GM21786 (cell line): ENCODE data around the gene PARM1.

Experiments
- ATAC-seq: cut with Tn5 transposase; IDR thresholded peaks from one replicate; pipeline ENCODE4 v1.9.1; 2021; ENCODE audit not compliant: unreplicated experiment

PARM1 gene

DNA sequence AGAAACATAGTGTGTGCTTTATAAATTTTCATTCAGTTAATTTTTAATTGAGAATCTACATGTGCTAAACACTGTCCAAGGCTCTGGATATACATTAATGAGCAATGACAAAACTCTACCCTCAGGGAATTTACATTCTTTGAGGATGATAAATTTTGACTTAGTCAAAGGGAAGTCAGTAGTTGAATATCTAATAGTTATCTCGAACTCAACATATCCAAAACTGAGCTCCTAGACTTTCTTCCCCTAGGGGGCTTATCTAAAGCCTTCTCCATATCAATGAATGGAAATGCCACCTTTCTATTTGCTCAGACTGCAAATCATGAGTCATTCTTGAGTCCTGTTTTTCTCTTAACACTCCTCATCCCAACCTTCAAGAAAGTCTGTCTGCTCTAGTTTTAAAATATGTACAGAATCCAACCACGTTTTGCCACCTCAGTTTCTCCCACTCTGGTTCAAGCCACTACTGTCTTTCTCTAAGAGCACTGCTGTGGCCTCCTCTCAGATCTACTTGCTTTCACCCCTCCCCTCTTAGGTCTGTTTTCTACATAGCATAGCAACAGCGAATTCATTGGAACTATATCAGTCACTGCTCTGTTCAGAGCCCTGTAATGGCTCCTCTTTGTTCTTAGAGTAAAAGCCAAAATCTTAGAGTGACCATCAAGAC, 9.5 kb downstream of the PARM1 start:
- peak; percentile 43 for ATAC-seq

DNA sequence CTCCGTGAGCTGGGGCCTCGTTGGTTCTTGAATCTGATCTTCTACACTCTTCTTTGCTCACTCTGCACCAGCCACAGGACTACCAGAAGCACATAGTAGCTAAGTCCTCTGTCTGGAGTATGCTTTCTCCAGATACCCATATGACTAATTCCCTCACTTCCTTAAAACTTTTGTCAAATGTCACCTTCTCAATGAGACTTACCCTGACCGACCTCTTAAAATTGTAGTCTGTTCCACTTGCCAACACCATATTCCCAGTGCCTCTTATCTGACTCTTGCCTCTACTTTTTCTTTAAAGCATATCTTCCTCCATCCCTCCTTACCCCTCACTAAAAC, 10.0 kb downstream of the PARM1 start:
- peak; percentile 34 for ATAC-seq

DNA sequence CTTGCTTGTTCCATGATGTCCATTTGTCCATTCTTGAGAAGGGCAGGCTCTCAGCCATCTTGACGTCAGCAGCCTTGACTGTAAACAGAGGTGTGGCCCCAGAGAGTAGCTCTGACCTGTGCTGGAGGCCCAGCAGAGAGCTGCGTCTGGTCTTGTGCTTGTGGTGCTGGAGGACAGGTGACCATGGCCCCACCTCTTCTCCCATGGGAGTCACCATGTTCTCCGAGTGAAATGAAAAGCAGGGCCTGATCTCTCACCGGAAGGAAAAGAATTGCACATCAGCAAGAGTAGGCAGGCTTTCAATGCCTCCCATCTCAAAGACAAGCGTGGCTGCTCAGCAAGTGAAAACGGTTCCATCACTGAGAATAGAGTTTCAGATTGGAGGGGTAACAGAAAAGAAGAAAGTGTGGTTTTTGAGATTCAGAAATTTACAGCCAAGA, 11.5 kb downstream of the PARM1 start:
- ATAC-seq = no peak

DNA sequence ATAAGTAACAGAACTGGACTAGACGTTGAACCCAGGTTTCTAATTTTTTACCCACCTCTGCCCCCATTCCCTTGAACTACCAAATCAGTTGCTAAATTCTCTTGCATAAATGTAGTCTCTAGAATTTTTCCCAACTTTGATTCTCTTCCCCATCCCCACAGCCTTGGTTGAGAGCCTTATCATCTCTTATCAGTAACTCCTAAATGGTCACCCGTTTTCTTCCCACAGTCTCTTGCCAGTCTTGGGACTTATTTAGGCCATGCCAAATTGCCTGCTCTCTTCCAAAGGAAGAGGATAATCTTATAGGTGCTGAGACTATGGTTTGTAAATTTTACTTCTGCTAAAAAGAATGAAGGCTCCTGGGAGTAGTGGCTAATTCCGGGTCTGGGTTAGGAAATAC, 13.3 kb downstream of the PARM1 start:
- ATAC-seq = no peak

DNA sequence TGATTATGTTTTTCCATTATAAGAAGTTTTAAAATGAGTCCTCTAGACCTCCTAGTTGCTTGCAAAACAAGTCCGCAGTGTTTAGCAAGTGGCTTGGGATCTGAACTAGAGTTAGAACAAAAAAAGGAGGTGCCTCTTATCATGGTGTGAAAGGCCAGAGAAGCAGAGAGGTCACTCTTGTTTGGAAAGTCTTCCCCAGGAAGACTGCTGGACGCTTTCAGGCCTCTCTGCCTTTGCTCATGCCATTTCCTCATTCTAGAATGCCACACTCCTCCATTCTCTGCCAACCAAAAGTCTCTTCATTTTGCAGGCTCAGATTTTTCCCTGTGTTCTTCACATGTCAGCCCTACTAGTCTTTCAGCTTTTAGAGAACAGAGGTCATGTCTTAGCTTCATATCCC, 14.9 kb downstream of the PARM1 start:
- ATAC-seq = no peak

DNA sequence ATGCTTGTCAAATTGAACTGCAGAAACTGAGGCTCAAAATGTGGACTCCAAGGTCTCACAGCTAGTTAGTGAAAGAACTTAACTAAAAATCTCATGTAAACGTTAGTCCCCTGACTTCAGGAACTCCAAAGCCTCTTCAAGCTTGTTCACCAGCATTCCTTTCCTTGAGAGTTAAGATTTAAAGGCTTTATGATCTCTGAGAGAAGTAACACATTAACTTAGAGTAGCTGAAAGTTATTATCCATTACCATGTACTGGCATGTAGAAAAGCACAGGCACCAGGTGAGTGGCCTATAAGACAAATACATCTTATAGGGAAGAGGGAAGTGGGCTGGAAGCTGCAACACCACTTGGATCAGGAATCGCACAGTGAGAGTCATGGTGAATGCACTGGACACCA, 15.3 kb downstream of the PARM1 start:
- ATAC-seq = no peak

DNA sequence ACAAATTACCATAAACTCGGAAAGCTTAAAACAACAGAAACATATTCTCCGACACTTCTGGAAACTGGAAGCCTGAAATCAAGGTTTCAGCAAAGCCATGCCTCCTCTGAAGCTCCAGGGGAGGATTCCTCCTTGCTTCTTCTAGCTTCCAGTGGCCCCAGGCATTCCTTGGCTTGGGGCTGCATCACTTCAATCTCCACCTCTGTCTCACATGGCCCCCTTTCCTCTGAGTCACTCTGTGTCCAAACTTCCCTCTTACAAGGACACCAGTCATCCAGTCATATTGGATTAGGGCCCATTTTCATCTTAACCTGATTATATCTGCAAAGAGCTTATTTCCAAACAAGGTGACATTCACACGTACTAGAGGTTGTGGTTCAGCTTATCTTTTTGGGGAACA, 17.3 kb downstream of the PARM1 start:
- ATAC-seq = no peak

DNA sequence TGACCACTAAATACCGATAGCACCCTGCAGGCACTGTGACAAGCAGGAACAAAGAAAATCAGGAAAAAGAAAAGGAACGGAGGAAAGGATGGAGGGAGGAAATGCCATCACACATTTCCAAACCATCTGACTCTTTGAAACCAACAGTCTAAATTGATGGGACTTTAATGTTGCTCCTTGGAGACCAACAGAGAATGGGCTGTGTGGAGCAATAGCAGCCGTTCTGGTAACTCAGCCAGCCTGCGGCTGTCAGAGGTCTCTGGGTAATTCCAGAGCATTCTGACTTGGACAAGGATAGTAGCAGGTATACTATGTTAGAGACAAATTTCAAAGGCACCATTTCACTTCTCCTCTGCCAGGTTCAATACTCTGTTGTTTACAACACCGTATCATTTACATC, 18.0 kb downstream of the PARM1 start:
- ATAC-seq = no peak

DNA sequence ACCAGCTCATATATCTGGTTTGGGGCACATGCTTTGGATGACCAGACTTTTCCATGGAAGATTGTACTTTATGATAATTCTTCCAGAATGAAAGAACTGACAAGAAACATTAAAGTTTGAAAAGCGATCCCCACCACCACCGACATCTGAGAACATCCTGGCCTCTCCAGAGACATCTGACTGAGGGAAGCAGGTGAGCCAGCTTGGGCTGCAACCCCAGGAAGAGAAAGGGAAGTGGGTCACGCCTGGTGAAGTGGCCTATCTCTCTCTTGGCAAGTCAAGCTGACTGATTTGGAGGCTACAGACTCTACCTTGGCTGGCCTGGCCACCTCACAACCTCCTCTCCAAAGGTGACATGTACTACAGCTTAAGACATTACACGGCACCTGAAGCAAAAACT, 20.7 kb downstream of the PARM1 start:
- no peak for ATAC-seq

DNA sequence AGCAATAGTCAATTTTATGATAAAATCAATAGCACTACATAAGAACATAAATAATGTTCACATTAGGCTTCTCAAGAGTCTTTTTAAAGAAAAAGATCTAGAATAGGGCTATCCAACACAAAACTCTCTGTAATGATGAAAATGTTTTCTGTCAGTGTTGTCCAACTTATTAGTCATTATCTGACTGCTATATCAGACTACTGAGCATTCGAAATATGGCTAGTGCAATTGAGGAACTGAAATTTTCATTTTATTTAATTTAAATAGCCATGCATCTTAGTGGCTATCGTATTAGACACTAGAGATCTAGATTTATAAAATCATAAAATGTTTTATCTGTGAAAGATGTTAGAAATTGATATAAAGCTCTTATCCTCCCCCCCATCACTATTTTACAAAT, 26.0 kb downstream of the PARM1 start:
- no peak for ATAC-seq

DNA sequence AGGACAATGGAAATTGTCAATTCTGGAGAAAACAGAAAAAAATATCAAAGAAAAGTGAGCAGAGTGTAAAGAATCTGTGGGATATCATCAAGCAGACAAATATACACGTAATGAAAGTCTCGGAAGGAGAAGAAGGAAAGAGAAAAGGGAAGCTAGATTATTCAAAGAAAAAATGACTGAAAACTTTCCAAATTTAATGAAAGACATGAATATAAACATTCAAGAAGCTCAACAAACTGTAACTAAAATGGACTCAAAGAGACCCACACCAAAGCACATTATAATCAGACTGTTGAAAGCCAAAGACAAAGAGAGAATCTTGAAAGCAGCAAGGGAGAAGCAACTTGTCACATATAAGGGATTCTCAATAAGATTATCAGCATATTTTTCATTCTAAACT, 28.3 kb downstream of the PARM1 start:
- ATAC-seq = no peak

DNA sequence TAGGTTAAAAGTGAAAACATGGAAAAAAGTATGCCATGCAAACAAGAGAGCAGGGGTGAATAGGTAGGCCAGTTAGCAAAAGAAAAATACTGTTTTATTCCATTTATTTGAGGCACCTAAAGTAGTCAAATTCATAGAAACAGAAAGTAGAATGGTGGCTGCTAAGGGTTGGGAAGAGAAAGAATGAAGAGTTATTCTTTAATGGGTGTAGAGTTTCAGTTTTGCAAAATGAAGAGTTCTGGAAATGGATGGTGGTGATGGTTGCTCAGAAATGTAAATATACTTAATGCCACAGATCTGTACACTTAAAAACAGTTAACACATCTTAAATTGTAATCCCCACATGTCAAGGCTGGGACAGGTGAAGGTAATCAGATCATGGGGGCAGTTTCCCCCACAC, 29.7 kb downstream of the PARM1 start:
- ATAC-seq = no peak

DNA sequence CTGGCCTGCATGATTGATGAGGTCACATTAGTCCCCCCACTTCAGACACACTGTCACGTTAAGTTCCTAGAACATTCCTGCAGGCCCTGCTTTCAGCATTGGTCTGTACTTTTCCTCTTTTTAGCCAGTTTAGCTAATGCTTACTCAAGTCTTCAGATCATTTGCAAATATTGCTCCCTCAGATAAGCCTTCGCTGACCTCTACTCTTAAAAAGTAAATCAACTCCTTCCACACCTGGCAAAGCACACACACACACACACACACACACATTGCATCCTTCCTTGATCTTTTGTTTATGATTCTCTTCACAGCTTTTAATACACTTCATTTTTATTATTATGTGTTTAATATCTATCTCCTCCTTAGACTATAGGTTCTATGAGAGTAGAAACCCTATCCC, 31.4 kb downstream of the PARM1 start:
- ATAC-seq = no peak

DNA sequence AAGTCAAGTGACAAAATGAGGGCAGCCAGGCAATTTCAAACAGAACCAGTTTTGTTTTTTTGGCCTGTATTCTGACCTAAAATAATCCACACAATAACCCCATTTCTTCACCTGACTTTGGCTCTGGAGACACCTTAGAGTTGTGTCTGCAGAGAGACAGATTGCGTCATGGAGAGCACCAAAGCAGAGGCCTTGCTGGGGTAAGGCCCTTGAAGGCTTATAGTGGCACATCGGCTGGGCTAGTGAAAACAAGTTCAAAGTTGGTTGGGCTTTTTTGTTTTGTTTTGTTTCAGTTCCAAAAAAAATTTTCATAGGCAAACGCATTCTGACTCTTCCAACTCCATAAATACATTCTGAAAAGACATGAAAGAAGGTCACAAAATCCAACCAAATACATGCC, 34.4 kb downstream of the PARM1 start:
- ATAC-seq = no peak

DNA sequence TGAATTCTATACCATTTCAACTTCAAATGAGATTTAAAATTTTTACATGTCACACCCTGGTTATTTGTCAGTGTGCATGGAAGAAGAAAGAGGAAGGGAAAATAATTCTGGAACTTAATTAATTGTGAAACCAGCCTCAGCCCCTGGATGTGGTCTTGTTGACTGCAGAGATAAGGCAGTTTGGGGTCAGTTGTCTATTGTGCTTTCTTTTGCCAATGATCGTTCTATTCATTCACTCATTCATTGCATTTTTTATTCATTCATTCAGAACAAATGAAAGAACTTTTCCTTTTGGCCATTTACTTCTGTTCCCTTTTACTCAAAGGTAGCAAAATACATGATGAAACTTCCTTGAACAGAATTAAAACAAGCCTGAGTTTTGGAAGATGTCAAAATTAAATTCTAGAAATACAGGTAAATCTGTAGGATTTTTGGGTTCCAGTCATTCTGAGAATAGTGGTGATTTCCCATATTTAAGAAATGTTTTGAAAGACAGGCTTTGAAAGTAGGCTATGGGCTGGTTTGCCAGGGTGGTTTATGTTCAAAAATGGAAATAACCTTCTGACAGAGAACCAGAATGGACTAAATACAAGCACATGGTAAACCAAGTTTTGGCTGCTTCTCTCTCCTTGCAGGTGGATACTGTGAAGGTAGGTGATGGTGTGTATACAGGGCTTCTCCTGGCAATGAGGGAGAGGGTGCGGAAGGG, 35.7 kb downstream of the PARM1 start:
- peak; percentile 43 for ATAC-seq

DNA sequence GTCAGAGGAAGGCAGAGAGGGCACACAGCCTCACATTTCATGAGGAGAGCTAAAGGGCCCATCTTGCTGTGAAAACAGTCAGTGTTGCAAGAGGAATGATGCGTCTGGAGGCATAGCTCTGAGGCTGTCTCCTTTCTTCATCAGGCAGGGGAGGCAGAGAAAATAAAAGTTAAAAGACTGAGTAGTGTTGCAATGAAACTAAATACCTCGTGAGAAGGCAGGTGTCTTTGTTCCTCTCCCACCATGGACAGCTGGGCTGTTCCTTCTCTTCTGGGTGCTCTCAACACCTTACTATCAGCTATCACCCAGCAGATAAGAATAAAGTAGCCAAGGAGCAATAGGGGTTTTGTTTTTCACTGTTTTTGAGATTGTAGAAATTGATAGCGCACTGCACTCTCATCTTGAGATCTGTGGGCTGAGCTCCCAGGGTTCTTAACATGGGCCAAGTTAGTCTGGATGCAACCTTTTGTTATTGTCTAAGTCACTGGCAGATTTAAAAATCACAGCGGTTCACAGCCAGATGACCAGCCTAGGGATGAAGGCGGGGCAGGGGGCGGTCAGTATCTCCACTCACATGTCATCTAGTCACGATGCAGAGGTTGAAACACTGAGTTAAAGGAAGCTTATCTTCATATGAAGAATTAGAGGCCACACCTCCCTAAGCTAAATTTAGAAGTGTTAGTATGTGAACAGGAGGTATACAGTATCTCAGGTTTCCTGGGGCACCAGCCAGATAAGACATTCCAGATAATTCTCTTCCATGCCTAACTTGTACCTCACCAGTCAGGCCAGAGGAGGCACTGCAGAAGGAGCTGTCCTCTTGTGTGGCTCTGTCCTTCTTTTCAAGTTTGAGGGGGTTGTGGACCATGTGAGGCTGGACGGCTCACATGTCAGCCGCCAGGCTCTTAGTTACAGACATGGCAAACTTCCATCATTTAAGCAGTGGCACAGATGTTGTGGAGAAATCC, 36.9 kb downstream of the PARM1 start:
- no peak for ATAC-seq

DNA sequence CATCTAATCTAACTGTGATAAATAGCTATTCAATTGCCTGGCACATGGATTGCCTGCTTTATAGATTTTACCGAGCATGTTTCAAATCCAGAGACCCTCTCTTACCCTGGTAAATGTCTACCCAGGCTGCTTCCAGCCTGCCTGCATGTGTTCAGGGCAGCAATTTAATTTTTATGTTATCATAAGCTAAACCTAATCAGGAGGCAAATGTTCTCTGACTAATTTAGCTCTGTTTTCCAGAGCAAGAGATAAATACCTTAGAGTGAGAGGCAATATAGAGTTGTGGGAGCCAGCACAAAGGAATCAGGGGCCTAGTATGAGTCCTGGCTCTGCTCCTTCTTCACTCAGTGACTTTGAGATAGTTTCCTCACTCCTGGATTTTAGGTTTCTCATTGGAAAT, 37.7 kb downstream of the PARM1 start:
- no peak for ATAC-seq

DNA sequence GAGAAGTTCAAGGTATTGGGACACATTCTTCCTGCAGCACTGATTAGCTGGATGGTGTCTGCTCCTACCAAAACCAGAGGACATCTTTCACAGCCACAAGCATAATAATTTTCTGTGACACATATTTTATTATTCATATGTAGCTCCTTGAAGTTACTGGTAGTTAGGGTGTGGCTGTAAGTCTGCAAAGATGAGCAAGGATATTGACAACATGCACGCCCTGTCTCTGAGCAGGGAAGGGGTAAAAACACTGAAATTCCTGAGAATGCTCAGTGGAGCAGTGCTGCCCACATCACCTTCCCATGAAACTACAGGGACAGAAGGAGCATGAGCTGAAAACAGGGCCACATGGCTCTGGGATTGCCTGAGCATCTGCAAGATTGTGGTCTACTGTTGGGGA, 38.9 kb downstream of the PARM1 start:
- no peak for ATAC-seq

DNA sequence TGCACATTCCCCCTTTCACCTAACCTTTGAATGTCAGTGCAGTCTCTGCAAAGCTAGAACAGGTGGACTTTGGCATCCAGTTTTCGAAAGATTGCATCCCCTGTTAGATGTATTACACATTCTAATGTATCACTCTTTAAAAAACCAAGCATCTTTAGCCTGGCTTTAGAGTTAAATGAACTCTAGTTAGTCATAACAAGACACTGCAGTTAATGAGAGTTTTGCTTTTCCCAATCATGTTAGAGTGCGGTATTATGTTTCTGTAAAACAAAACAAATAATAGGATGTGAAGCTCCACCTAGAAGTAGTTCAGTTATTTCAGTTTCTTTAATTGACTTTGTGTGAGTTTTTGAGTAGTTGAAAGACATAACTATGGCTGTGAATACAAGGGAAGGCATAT, 42.2 kb downstream of the PARM1 start:
- no peak for ATAC-seq

DNA sequence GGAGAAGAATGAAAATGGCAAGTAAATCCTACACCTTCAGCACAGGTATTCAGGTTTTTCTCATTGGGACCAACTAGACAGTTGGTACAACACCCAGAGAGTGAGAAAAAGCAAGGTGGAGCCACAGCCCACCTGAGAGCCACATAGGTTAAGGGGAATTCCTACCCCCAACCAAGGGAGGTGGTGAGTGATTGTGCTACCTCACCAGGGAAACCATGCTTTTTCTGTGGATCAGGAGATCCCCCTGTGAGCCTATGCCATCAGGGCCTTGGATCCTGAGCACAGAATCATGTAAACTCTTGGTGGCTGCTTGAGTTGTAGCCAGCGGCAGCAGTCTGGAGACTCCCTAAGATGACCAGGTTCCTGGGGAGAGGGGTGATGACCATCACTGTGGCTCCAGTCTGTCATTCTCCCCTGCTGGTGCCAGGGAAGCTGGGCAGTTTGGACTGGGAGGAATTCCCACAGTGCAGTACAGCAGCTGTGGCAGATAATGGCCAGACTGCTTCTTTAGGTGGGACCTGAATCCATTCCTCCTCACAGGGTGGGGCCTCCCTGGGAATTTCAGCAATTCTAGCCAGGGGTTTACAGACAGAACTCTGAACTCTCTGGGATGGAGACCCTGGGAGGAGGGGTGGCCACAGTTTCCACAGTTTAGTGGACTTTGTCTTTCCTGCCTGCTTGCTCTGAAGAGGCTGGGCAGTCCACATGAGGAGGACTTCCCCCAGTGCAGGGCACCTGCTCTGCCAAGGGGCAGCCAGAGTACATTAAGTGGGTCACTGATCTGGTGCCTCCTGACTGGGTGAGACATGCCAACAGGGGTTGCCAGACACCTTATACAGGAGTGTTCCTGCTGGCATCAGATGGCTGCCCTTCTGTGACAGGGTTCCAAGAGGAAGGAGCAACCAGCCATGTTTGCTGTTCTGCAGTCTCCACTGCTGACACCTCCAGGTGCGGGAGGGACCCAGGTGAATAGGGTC, 43.2 kb downstream of the PARM1 start:
- no peak for ATAC-seq
